ENCODE data around the gene ABI3. TPM values are rescaled to one million over a fixed set of nuclear protein-coding genes. Genes with fewer than 3 reads are reported as not detected.

Gene ABI3
- total RNA-seq, 1 donor from 2014 or later: 0.42 TPM

- no peak for DNase-seq (ENCODE audit: low read depth)
- no peak for TF ChIP-seq CTCF (IDR thresholded peaks at IDR 0.05; ENCODE audit: insufficient read depth, low read length, poor library complexity, severe bottlenecking)
- Histone ChIP-seq H3K27me3 (ENCODE audit: control insufficient read depth, insufficient read depth, low read length) (peaks cover 44% of the 10 kb centered on the region), H3K4me3 (ENCODE audit: low read depth, low read length) (no peak overlapping the region), H3K36me3 (ENCODE audit: control insufficient read depth, insufficient read depth, low read length) (no peaks in the 10 kb centered on the region)
Measured at GRCh38 chr17:49219987-49220386, 9.5 kb downstream of the ABI3 start.

GRCh38 chr17:49223168-49223516 lies 12.6 kb downstream of the ABI3 start:
- DNase-seq (ENCODE audit: low read depth): no peak
- Histone ChIP-seq H3K27me3 (ENCODE audit: control insufficient read depth, insufficient read depth, low read length) (peaks cover 67% of the 10 kb centered on the region), H3K36me3 (ENCODE audit: control insufficient read depth, insufficient read depth, low read length) (no peaks in the 10 kb centered on the region), H3K4me3 (ENCODE audit: low read depth, low read length) (no peak overlapping the region)
- TF ChIP-seq CTCF (IDR thresholded peaks at IDR 0.05; ENCODE audit: insufficient read depth, low read length, poor library complexity, severe bottlenecking): no peak

- Histone ChIP-seq H3K27me3 (ENCODE audit: control insufficient read depth, insufficient read depth, low read length) (peaks cover 67% of the 10 kb centered on the region), H3K4me3 (ENCODE audit: low read depth, low read length) (no peak overlapping the region), H3K36me3 (ENCODE audit: control insufficient read depth, insufficient read depth, low read length) (no peaks in the 10 kb centered on the region)
- TF ChIP-seq CTCF (IDR thresholded peaks at IDR 0.05; ENCODE audit: insufficient read depth, low read length, poor library complexity, severe bottlenecking): peak; percentile 84
- no peak for DNase-seq (ENCODE audit: low read depth)
Measured at GRCh38 chr17:49223517-49224197, 13.2 kb downstream of the ABI3 start.

- TF ChIP-seq CTCF (IDR thresholded peaks at IDR 0.05; ENCODE audit: insufficient read depth, low read length, poor library complexity, severe bottlenecking): no peak
- no peak overlapping the region for H3K4me3 ChIP-seq (ENCODE audit: low read depth, low read length)
- no peak for DNase-seq (ENCODE audit: low read depth)
- H3K36me3 ChIP-seq (ENCODE audit: control insufficient read depth, insufficient read depth, low read length): no peaks in the 10 kb centered on the region
- peaks cover 62% of the 10 kb centered on the region for H3K27me3 ChIP-seq (ENCODE audit: control insufficient read depth, insufficient read depth, low read length)
Measured at GRCh38 chr17:49224198-49224996, 13.9 kb downstream of the ABI3 start.

GRCh38 chr17:49224997-49225337 lies 14.5 kb downstream of the ABI3 start:
- no peak for DNase-seq (ENCODE audit: low read depth)
- H3K27me3 ChIP-seq (ENCODE audit: control insufficient read depth, insufficient read depth, low read length): peaks cover 62% of the 10 kb centered on the region
- no peak for TF ChIP-seq CTCF (IDR thresholded peaks at IDR 0.05; ENCODE audit: insufficient read depth, low read length, poor library complexity, severe bottlenecking)
- no peaks in the 10 kb centered on the region for H3K36me3 ChIP-seq (ENCODE audit: control insufficient read depth, insufficient read depth, low read length)
- no peak overlapping the region for H3K4me3 ChIP-seq (ENCODE audit: low read depth, low read length)
